Upper lobe of left lung (tissue), 6 donors: Measurements from ENCODE around the gene CLCN6. TPM values are rescaled to one million over a fixed set of nuclear protein-coding genes. Genes with fewer than 3 reads are reported as not detected.

Source experiments
- ATAC-seq, 2 donors: fragments of 200-7000 bp; cut with Tn5 transposase; one replicate each; pipeline ENCODE4 v1.9.1; 2022; ENCODE audit warnings: mild to moderate bottlenecking in 2 of 2, moderate library complexity in 2 of 2; ENCODE audit not compliant: low FRiP score in 2 of 2
- DNase-seq, 2 donors: peaks; one replicate each; pipeline ENCODE4 v3.0.0-alpha.2; 2019 to 2020
- H3K27ac ChIP-seq, 4 donors: fragments of 200-600 bp; sonication (generic); one replicate each; pipeline ENCODE4 v1.5.1; 2016 to 2019
- H3K27me3 ChIP-seq, 4 donors: fragments of 200-600 bp; sonication (generic); one replicate each; pipeline ENCODE4 v1.5.1; 2017 to 2019
- H3K36me3 ChIP-seq, 4 donors: fragments of 200-600 bp; sonication (generic); one replicate each; pipeline ENCODE4 v1.5.1; 2016 to 2019
- H3K4me1 ChIP-seq, 4 donors: fragments of 200-600 bp; sonication (generic); one replicate each; pipeline ENCODE4 v1.5.1; 2018 to 2019
- H3K4me3 ChIP-seq, 4 donors: fragments of 200-600 bp; sonication (generic); one replicate each; pipeline ENCODE4 v1.5.1; 2017 to 2019; ENCODE audit warnings: mild to moderate bottlenecking in 2 of 4, moderate library complexity in 1 of 4
- H3K9me3 ChIP-seq, 4 donors: fragments of 200-600 bp; sonication (generic); one replicate each; pipeline ENCODE4 v1.5.1; 2018 to 2019
- EP300 ChIP-seq, 4 donors: sonication (generic); formaldehyde crosslinking; IDR thresholded peaks; one replicate each; pipeline ENCODE4 v1.5.1; 2017; ENCODE audit warnings: antibody characterized with exemption in 4 of 4, control low read depth in 2 of 4
- POLR2A ChIP-seq, 4 donors: fragments of 450-650 bp; IDR thresholded peaks; one replicate each; pipeline ENCODE4 v1.5.1; 2016 to 2017; ENCODE audit warnings: antibody characterized with exemption in 4 of 4, mild to moderate bottlenecking in 2 of 4
- POLR2AphosphoS5 ChIP-seq, 2 donors: sonication (generic); formaldehyde crosslinking; IDR thresholded peaks; one replicate each; pipeline ENCODE4 v1.5.1; 2017; ENCODE audit warnings: antibody characterized with exemption in 2 of 2
- WGBS, 2 donors: methylation state at CpG; one replicate each; pipeline ENCODE4 v1.1.5; 2017 to 2018; 5-methylcytosine and 5-hydroxymethylcytosine counted together
- total RNA-seq, 6 donors: library from RNA; depleted of rRNA in 4 of 6; stranded (reverse); fragments of >200 nt in 4 of 6; gene quantifications; one replicate each; pipeline versions ENCODE4 v1.1.0 to v1.2.1, GENCODE V29; 2016 to 2021
- TF ChIP-seq, protein P1 (sequence below), 6 experiments: fragments of 450-650 bp in 4 of 6; fragments of 200-600 bp in 2 of 6; sonication (generic) in 2 of 6; IDR thresholded peaks; one replicate each; pipeline ENCODE4 v1.5.1; 2016 to 2019; ENCODE audit warnings: antibody characterized with exemption in 6 of 6
- donor health status: DM: no; HTN: no; CAD: no; lungs with moderate emphysema.
- donor health status: DM: no; HTN: yes; CAD: no; lungs with severe emphysema.

CLCN6 gene
- total RNA-seq, 6 donors from 2014 or later: 21.6 to 96.4 (median 33.0) TPM

DNA sequence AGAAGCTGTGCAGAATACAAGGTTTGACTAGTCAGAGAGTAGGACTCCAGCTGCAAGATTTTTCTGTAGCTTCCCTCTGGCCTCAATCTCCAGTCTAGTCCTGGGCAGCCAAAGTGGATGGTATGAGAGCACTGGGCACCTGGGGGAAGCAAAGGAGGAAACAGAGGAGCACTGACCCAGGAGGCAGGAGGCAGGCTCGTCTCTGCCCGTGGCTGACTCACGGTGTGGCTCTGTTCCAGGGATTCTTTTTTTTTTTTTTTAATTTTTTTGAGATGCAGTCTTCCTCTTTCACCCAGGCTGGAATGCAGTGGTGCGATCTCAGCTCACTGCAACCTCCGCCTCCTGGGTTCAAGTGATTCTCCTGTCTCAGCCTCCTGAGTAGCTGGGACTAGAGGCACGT is 56.9 kb downstream of the CLCN6 start:
- no peak for ATAC-seq

DNA sequence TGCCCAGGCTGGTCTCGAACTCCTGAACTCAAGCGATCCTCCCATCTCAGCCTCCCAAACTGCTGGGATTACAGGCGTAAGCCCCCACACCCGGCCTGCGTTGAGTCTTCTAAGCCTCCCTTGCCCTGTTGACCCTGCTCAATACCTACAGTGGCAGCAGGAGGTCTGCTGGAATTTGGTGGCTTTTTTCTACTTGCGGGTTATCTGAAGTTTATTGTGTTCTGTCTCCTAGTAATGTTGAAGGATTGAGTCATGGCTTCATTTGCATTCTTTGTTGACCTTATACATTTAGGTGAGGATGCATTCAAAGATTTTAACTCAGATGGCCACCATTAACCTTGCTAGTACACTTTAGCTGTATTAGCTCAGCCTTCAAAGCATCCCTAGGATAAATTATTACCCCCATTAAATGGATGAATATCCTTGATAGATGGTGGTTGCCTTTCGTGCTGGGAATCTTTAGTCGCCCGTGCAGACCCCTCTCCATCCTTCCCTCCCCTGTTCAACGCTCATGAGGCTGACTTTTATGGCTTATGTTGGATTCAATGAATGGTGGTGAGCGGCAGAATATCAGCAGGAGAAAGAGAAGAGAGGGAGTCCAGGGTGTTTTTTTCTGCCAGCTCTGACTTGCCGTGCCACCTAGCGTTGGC is 62.5 kb downstream of the CLCN6 start:
- H3K9me3 ChIP-seq: no peaks in the 10 kb centered on the region
- H3K27me3 ChIP-seq: no peaks in the 10 kb centered on the region
- no peaks in the 10 kb centered on the region for H3K36me3 ChIP-seq
- 75 to 85% methylated on average over 13 of the region's 13 CpGs for WGBS, 2 donors
- no peak overlapping the region for H3K4me3 ChIP-seq
- ATAC-seq (no peak), DNase-seq (no peak)
- H3K27ac ChIP-seq: no peak overlapping the region
- TF ChIP-seq POLR2AphosphoS5 (IDR thresholded peaks at IDR 0.05): no peak
- TF ChIP-seq POLR2A (IDR thresholded peaks at IDR 0.05): no peak
- TF ChIP-seq, protein P1, sequence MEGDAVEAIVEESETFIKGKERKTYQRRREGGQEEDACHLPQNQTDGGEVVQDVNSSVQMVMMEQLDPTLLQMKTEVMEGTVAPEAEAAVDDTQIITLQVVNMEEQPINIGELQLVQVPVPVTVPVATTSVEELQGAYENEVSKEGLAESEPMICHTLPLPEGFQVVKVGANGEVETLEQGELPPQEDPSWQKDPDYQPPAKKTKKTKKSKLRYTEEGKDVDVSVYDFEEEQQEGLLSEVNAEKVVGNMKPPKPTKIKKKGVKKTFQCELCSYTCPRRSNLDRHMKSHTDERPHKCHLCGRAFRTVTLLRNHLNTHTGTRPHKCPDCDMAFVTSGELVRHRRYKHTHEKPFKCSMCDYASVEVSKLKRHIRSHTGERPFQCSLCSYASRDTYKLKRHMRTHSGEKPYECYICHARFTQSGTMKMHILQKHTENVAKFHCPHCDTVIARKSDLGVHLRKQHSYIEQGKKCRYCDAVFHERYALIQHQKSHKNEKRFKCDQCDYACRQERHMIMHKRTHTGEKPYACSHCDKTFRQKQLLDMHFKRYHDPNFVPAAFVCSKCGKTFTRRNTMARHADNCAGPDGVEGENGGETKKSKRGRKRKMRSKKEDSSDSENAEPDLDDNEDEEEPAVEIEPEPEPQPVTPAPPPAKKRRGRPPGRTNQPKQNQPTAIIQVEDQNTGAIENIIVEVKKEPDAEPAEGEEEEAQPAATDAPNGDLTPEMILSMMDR (IDR thresholded peaks at IDR 0.05): no peak
- no peak for TF ChIP-seq EP300 (IDR thresholded peaks at IDR 0.05)
- H3K4me1 ChIP-seq: no peaks in the 10 kb centered on the region

More for the DNA sequence above, 56.9 kb downstream of the CLCN6 start:
- Histone ChIP-seq H3K27me3 (peaks cover 0 to 18% (median 7%) of the 10 kb centered on the region in 4 donors), H3K4me1 (peaks cover 0 to 7% (median 2%) of the 10 kb centered on the region in 4 donors), H3K4me3 (no peak overlapping the region), H3K36me3 (no peaks in the 10 kb centered on the region), H3K27ac (no peak overlapping the region), H3K9me3 (no peaks in the 10 kb centered on the region)
- DNase-seq: no peak
- no peak for TF ChIP-seq POLR2A (IDR thresholded peaks at IDR 0.05)
- WGBS, 2 donors: 38 to 50% methylated on average over 6 of the region's 6 CpGs

GRCh38 chr1:11869104-11869503 is 63.1 kb downstream of the CLCN6 start:
- H3K36me3 ChIP-seq: no peaks in the 10 kb centered on the region
- H3K9me3 ChIP-seq: no peaks in the 10 kb centered on the region
- no peak for ATAC-seq
- H3K27ac ChIP-seq: no peak overlapping the region
- no peak overlapping the region for H3K4me3 ChIP-seq
- 89 to 94% methylated on average over 3 of the region's 3 CpGs for WGBS, 2 donors
- H3K4me1 ChIP-seq: no peaks in the 10 kb centered on the region
- no peak for DNase-seq
- TF ChIP-seq, protein P1 (IDR thresholded peaks at IDR 0.05): no peak
- TF ChIP-seq POLR2A (IDR thresholded peaks at IDR 0.05) (no peak), POLR2AphosphoS5 (IDR thresholded peaks at IDR 0.05) (no peak), EP300 (IDR thresholded peaks at IDR 0.05) (no peak)
- H3K27me3 ChIP-seq: no peaks in the 10 kb centered on the region

GRCh38 chr1:11869650-11870207 is 63.7 kb downstream of the CLCN6 start:
- no peak for ATAC-seq
- Histone ChIP-seq H3K36me3 (no peaks in the 10 kb centered on the region), H3K27ac (no peak overlapping the region), H3K4me3 (no peak overlapping the region), H3K9me3 (no peaks in the 10 kb centered on the region), H3K27me3 (no peaks in the 10 kb centered on the region), H3K4me1 (no peaks in the 10 kb centered on the region)
- DNase-seq: no peak
- WGBS, 2 donors: 83 to 92% methylated on average over 4 to 5 of the region's 5 CpGs
- no peak for TF ChIP-seq POLR2AphosphoS5 (IDR thresholded peaks at IDR 0.05)

DNA sequence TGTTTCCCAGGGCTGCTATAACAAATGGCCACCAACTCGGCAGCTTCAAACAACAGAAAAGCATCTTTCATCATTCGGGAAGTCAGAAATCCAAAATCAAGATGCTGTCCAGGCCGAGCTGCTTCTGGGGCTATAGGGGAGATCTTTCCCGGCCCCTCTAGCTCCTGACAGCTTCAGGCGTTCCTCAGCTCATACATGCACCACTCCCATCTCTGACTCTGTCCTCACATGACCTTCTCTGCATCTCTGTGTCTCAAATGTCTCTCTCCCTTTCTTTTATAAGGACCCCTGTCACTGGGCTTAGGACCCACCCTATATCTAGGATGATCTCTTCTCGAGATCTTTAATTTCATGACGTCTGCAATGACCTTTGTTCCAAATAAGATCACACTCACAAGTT is 66.6 kb downstream of the CLCN6 start:
- Histone ChIP-seq H3K4me3 (no peak overlapping the region), H3K27me3 (no peaks in the 10 kb centered on the region), H3K4me1 (peaks cover 0 to 6% (median 2%) of the 10 kb centered on the region in 4 donors), H3K27ac (no peak overlapping the region), H3K36me3 (no peaks in the 10 kb centered on the region), H3K9me3 (no peaks in the 10 kb centered on the region)
- 55% methylated on average over 6 to 7 of the region's 7 CpGs for WGBS, 2 donors
- TF ChIP-seq POLR2AphosphoS5 (IDR thresholded peaks at IDR 0.05) (no peak), EP300 (IDR thresholded peaks at IDR 0.05) (no peak), POLR2A (IDR thresholded peaks at IDR 0.05) (no peak)
- TF ChIP-seq, protein P1 (IDR thresholded peaks at IDR 0.05): no peak
- no peak for DNase-seq
- no peak for ATAC-seq
